Measurements from ENCODE around the gene SCN1A.
"Not testable (repeated sequence)": the region's sequence is repeated elsewhere in the genome, so short reads cannot be mapped to it uniquely, and the experiment has no call there.

The SCN1A gene

GRCh38 chr2:166148500-166149400 lies 20.9 kb upstream of the SCN1A start:
- POLR2A ChIA-PET (ENCODE audit: low non-redundant PET), result no interaction called here
- CTCF ChIA-PET, result no interaction called here
- no peak for DNase-seq (ENCODE audit: low spot score)
- TF ChIP-seq, protein P1, sequence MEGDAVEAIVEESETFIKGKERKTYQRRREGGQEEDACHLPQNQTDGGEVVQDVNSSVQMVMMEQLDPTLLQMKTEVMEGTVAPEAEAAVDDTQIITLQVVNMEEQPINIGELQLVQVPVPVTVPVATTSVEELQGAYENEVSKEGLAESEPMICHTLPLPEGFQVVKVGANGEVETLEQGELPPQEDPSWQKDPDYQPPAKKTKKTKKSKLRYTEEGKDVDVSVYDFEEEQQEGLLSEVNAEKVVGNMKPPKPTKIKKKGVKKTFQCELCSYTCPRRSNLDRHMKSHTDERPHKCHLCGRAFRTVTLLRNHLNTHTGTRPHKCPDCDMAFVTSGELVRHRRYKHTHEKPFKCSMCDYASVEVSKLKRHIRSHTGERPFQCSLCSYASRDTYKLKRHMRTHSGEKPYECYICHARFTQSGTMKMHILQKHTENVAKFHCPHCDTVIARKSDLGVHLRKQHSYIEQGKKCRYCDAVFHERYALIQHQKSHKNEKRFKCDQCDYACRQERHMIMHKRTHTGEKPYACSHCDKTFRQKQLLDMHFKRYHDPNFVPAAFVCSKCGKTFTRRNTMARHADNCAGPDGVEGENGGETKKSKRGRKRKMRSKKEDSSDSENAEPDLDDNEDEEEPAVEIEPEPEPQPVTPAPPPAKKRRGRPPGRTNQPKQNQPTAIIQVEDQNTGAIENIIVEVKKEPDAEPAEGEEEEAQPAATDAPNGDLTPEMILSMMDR (conservative IDR thresholded peaks at IDR 0.05; ENCODE audit: low read depth), result no peak
- no peak overlapping the region for H3K27ac ChIP-seq

DNA sequence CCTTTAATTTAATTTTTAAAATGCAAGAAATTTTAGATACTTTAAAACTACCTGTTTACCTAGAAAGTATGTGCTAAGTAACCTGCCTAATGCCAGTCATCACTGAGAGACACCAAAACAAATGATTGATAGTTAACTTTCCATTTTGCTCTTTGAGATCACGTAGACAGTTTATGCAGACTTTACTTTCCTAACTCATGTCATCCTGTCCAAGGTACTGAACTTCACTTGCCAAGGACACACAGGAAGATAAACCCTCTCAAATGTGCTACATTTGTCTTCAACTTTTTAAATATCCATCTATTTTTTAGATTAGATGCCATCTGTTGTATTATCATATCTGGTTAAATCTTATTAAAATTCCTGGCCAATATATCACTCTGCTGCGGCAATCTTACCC lies 20.1 kb upstream of the SCN1A start:
- TF ChIP-seq, protein P1 (conservative IDR thresholded peaks at IDR 0.05; ENCODE audit: low read depth), result no peak
- no peak for DNase-seq (ENCODE audit: low spot score)
- no peak overlapping the region for H3K27ac ChIP-seq
- POLR2A ChIA-PET (ENCODE audit: low non-redundant PET), result no interaction called here
- CTCF ChIA-PET, result no interaction called here

DNA sequence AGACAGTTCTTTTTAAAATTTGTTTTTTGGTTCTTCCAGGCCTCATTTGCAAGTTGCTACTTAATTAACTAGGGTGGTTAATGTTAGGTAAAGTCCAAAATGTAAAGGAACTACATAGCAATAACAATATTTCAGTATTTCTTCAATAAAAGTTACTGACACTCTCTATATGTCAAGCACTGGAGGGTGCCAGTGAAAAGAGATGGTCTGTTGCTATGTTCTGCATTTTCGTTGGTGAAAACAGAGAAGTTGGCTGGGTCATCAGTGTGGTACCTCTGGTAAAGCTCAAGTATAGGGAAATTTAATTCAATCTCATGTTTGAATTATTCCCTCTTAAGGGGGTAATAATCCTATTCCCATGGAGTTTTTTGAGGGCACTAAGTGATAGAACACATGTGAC lies 16.3 kb upstream of the SCN1A start:
- TF ChIP-seq, protein P1 (conservative IDR thresholded peaks at IDR 0.05; ENCODE audit: low read depth), result no peak
- ChIA-PET CTCF (no interaction called here), POLR2A (ENCODE audit: low non-redundant PET) (no interaction called here)
- no peak overlapping the region for H3K27ac ChIP-seq
- no peak for DNase-seq (ENCODE audit: low spot score)

GRCh38 chr2:166140932-166141331 lies 13.1 kb upstream of the SCN1A start:
- ChIA-PET POLR2A (ENCODE audit: low non-redundant PET) (no interaction called here), CTCF (no interaction called here)
- TF ChIP-seq, protein P1 (conservative IDR thresholded peaks at IDR 0.05; ENCODE audit: low read depth), result no peak
- H3K27ac ChIP-seq, result no peak overlapping the region
- DNase-seq (ENCODE audit: low spot score), result no peak

DNA sequence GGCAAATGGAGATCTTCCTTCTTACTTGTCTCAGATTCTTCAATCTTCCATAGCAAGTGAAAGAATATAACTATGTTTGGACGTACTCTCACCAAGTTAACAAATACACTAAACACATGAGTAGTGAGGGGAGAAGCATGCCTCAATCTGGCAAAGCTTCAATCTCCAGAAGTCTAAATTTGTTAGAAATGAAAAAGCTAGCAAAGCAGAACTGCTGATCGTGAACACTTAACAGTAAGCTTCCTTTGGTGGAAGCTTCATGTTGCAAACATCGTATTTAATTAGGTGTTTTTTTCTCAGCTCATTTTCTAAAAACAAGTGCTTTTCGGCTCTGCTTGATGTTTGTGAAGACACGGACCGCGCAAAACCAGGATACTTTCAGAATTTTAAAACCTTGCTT lies 12.7 kb upstream of the SCN1A start:
- POLR2A ChIA-PET (ENCODE audit: low non-redundant PET), result no interaction called here
- DNase-seq (ENCODE audit: low spot score), result no peak
- H3K27ac ChIP-seq, result no peak overlapping the region
- TF ChIP-seq, protein P1 (conservative IDR thresholded peaks at IDR 0.05; ENCODE audit: low read depth), result no peak
- CTCF ChIA-PET, result no interaction called here

DNA sequence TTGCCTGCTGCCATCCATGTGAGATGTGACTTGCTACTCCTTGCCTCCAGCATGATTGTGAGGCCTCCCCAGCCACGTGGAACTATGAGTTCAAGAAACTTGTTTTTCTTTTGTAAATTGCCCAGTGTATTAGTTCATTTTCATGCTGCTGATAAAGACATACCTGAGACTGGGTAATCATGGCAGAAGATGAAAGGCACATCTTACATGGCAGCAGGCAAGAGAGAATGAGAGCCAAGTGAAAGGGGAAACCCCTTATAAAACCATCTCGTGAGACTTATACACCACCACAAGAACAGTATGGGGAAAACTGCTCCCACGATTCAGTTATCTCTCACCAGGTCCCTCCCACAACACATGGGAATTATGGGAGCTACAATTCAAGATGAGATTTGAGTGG lies 11.7 kb upstream of the SCN1A start:
- DNase-seq (ENCODE audit: low spot score); CTCF ChIA-PET; H3K27ac ChIP-seq; POLR2A ChIA-PET (ENCODE audit: low non-redundant PET): not testable (repeated sequence)

- no peak overlapping the region for H3K27ac ChIP-seq
- ChIA-PET POLR2A (ENCODE audit: low non-redundant PET) (no interaction called here), CTCF (interaction anchor here (1.2 kb wide), 1 partner anchor 10 kb away, joined by 3 read pairs; the partner anchor contains the start of gene SCN1A)
- TF ChIP-seq, protein P1 (conservative IDR thresholded peaks at IDR 0.05; ENCODE audit: low read depth), result no peak
- no peak for DNase-seq (ENCODE audit: low spot score)
These were observed 10.8 kb upstream of the SCN1A start for GRCh38 chr2:166138667-166139066.
